Thyroid gland (tissue), 4 donors: Measurements from ENCODE around the gene TCF21. TPM values are rescaled to one million over a fixed set of nuclear protein-coding genes. Genes with fewer than 3 reads are reported as not detected.
"Not testable (repeated sequence)": the region's sequence is repeated elsewhere in the genome, so short reads cannot be mapped to it uniquely, and the experiment has no call there.

Source experiments
- DNase-seq, 2 donors: peaks; one replicate each; pipeline ENCODE4 v3.0.0-alpha.2; 2019
- H3K27ac ChIP-seq, 3 donors: fragments of 200-600 bp; sonication (generic); 1 replicate in 2 of 3; 2 replicates in 1 of 3; pipeline ENCODE4 v1.5.1; 2016 to 2019; ENCODE audit warnings: mild to moderate bottlenecking in 1 of 3, moderate library complexity in 1 of 3
- H3K27me3 ChIP-seq: fragments of 200-600 bp; sonication (generic); one replicate; pipeline ENCODE4 v1.5.1; 2019
- H3K36me3 ChIP-seq, 2 donors: fragments of 200-600 bp; sonication (generic); one replicate each; pipeline ENCODE4 v1.5.1; 2016 to 2019
- H3K4me1 ChIP-seq, 2 donors: fragments of 200-600 bp; sonication (generic); one replicate each; pipeline ENCODE4 v1.5.1; 2017 to 2019
- H3K4me3 ChIP-seq, 3 donors: fragments of 200-600 bp; sonication (generic); replicated peaks in 1 of 3; 1 replicate in 2 of 3; 2 replicates in 1 of 3; pipeline ENCODE4 v1.5.1; 2016; ENCODE audit warnings: mild to moderate bottlenecking in 1 of 3
- H3K9me3 ChIP-seq: fragments of 200-600 bp; sonication (generic); one replicate; pipeline ENCODE4 v1.5.1; 2017
- CTCF ChIP-seq, 6 experiments: fragments of 200-600 bp in 3 of 6; fragments of 450-650 bp in 3 of 6; sonication (generic) in 3 of 6; IDR thresholded peaks; one replicate each; pipeline ENCODE4 v1.5.1; 2016 to 2019; ENCODE audit warnings: antibody characterized with exemption in 6 of 6, mild to moderate bottlenecking in 2 of 6, inconsistent platforms in 1 of 6, moderate library complexity in 1 of 6
- POLR2A ChIP-seq, 2 donors: fragments of 450-650 bp; IDR thresholded peaks; one replicate each; pipeline ENCODE4 v1.6.1; 2017; ENCODE audit warnings: antibody characterized with exemption in 2 of 2, mild to moderate bottlenecking in 2 of 2, moderate library complexity in 1 of 2
- WGBS, 2 donors: methylation state at CpG; one replicate each; pipeline ENCODE4 v1.1.5; 2017; 5-methylcytosine and 5-hydroxymethylcytosine counted together
- intact Hi-C: fragments of 100-400 bp; cut with DNase I; formaldehyde crosslinking; loops from one replicate; pipeline ENCODE4 v1.15.1; 2023
- total RNA-seq, 4 donors: library from RNA; depleted of rRNA; stranded (reverse); fragments of >200 nt; gene quantifications; one replicate each; pipeline ENCODE4 v1.2.3, GENCODE V29; 2016

The TCF21 gene
- total RNA-seq, 4 donors from 2014 or later: 0.20 to 1.4 TPM; not detected in 2

- 27 to 28% methylated on average over 6 of the region's 6 CpGs for WGBS, 2 donors
- intact Hi-C loops: loop anchor here (10.0 kb wide), 1 partner anchor 143 kb away; no protein-coding TSS in a partner anchor
- TF ChIP-seq CTCF (IDR thresholded peaks at IDR 0.05) (peak; percentile 38 to 83 (median 50)), POLR2A (IDR thresholded peaks at IDR 0.05) (no peak)
These were observed 32.4 kb downstream of the TCF21 start for GRCh38 chr6:133921249-133921859.

GRCh38 chr6:133923938-133924593, 35.2 kb downstream of the TCF21 start:
- Histone ChIP-seq H3K36me3 (no peaks in the 10 kb centered on the region), H3K27me3 (no peaks in the 10 kb centered on the region), H3K27ac (no peak overlapping the region), H3K4me3 (no peak overlapping the region), H3K9me3 (no peaks in the 10 kb centered on the region), H3K4me1 (no peaks in the 10 kb centered on the region)
- TF ChIP-seq CTCF (IDR thresholded peaks at IDR 0.05) (peak; percentile 42 to 93 (median 83)), POLR2A (IDR thresholded peaks at IDR 0.05) (no peak)
- intact Hi-C loops: loop anchor here (2.0 to 10.0 kb wide), 2 partner anchors 141 to 175 kb away; no protein-coding TSS in a partner anchor
- WGBS, 2 donors: 16 to 20% methylated on average over 6 of the region's 6 CpGs
- DNase-seq: peak; percentile 68 to 70

More at GRCh38 chr6:133921249-133921859, 32.4 kb downstream of the TCF21 start:
- DNase-seq: peak; percentile 77 to 78
- H3K4me1 ChIP-seq: no peaks in the 10 kb centered on the region
- no peaks in the 10 kb centered on the region for H3K9me3 ChIP-seq
- H3K4me3 ChIP-seq: no peak overlapping the region
- no peaks in the 10 kb centered on the region for H3K36me3 ChIP-seq
- H3K27me3 ChIP-seq: no peaks in the 10 kb centered on the region
- no peak overlapping the region for H3K27ac ChIP-seq

GRCh38 chr6:133931221-133931620, 42.3 kb downstream of the TCF21 start:
- H3K36me3 ChIP-seq, H3K4me1 ChIP-seq, intact Hi-C loops, H3K9me3 ChIP-seq, H3K27me3 ChIP-seq, H3K4me3 ChIP-seq, H3K27ac ChIP-seq, DNase-seq: not testable (repeated sequence)
- 47 to 62% methylated on average over 5 to 6 of the region's 6 CpGs for WGBS, 2 donors

GRCh38 chr6:133936352-133936751, 47.4 kb downstream of the TCF21 start:
- H3K36me3 ChIP-seq, H3K27ac ChIP-seq, DNase-seq, H3K4me1 ChIP-seq, H3K9me3 ChIP-seq, H3K27me3 ChIP-seq, H3K4me3 ChIP-seq, intact Hi-C loops: not testable (repeated sequence)
- WGBS, 2 donors: 93 to 96% methylated on average over 3 of the region's 3 CpGs

GRCh38 chr6:133937909-133938308, 49.0 kb downstream of the TCF21 start:
- TF ChIP-seq POLR2A (IDR thresholded peaks at IDR 0.05) (no peak), CTCF (IDR thresholded peaks at IDR 0.05) (no peak)
- Histone ChIP-seq H3K27ac (no peak overlapping the region), H3K36me3 (no peaks in the 10 kb centered on the region), H3K4me1 (no peaks in the 10 kb centered on the region), H3K27me3 (no peaks in the 10 kb centered on the region), H3K4me3 (no peak overlapping the region), H3K9me3 (no peaks in the 10 kb centered on the region)
- DNase-seq: no peak
- intact Hi-C loops: no loop called here

GRCh38 chr6:133938533-133938932, 49.6 kb downstream of the TCF21 start:
- intact Hi-C loops: no loop called here
- Histone ChIP-seq H3K4me3 (no peak overlapping the region), H3K9me3 (no peaks in the 10 kb centered on the region), H3K36me3 (no peaks in the 10 kb centered on the region), H3K27ac (no peak overlapping the region), H3K27me3 (no peaks in the 10 kb centered on the region), H3K4me1 (no peaks in the 10 kb centered on the region)
- DNase-seq: no peak
- 92 to 94% methylated on average over 1 of the region's 1 CpG for WGBS, 2 donors
- TF ChIP-seq CTCF (IDR thresholded peaks at IDR 0.05): no peak
- no peak for TF ChIP-seq POLR2A (IDR thresholded peaks at IDR 0.05)
